Skeletal muscle tissue (tissue), 4 donors: ENCODE results near the gene RPLP2. TPM values are rescaled to one million over a fixed set of nuclear protein-coding genes. Genes with fewer than 3 reads are reported as not detected.

Experiments used
- H3K27ac ChIP-seq: one replicate; pipeline ENCODE4 v1.7.0; 2013; ENCODE audit warnings: mild to moderate bottlenecking, low read depth, low read length, inconsistent platforms
- H3K27me3 ChIP-seq, 3 donors: one replicate each; pipeline ENCODE4 v1.7.0; 2013; ENCODE audit warnings: low read length in 3 of 3; ENCODE audit not compliant: control insufficient read depth in 3 of 3, insufficient read depth in 3 of 3
- H3K36me3 ChIP-seq, 3 donors: one replicate each; pipeline ENCODE4 v1.7.0; 2013; ENCODE audit warnings: low read length in 3 of 3; ENCODE audit not compliant: control insufficient read depth in 3 of 3, insufficient read depth in 3 of 3
- H3K4me1 ChIP-seq, 3 donors: one replicate each; pipeline ENCODE4 v1.7.0; 2013; ENCODE audit warnings: low read length in 3 of 3, mild to moderate bottlenecking in 3 of 3; ENCODE audit not compliant: control insufficient read depth in 3 of 3, insufficient read depth in 3 of 3
- H3K4me3 ChIP-seq, 3 donors: one replicate each; pipeline ENCODE4 v1.7.0; 2013; ENCODE audit warnings: low read length in 3 of 3
- H3K9ac ChIP-seq, 3 donors: one replicate each; pipeline ENCODE4 v1.7.0; 2013; ENCODE audit warnings: low read length in 3 of 3, mild to moderate bottlenecking in 3 of 3, moderate library complexity in 2 of 3, low read depth in 1 of 3
- H3K9me3 ChIP-seq, 3 donors: one replicate each; pipeline ENCODE4 v1.7.0; 2013; ENCODE audit warnings: low read length in 3 of 3; ENCODE audit not compliant: control insufficient read depth in 3 of 3
- total RNA-seq: library from RNA; depleted of rRNA; stranded (reverse); fragments of >200 nt; gene quantifications from one replicate; pipeline ENCODE4 v1.2.3, GENCODE V29; 2014
- donor health status: Osteomylitis.

Gene RPLP2
- total RNA-seq, 1 donor from 2014 or later, result 414 TPM

GRCh38 chr11:792535-792821 is 17.3 kb upstream of the RPLP2 start:
- H3K27me3 ChIP-seq, result peaks cover 29 to 58% (median 55%) of the 10 kb centered on the region in 3 donors
- H3K9me3 ChIP-seq, result no peaks in the 10 kb centered on the region
- no peak overlapping the region for H3K9ac ChIP-seq
- no peak overlapping the region for H3K27ac ChIP-seq
- no peaks in the 10 kb centered on the region for H3K36me3 ChIP-seq
- no peak overlapping the region for H3K4me3 ChIP-seq
- peaks cover 19 to 38% (median 27%) of the 10 kb centered on the region in 3 donors for H3K4me1 ChIP-seq

GRCh38 chr11:792873-793272 is 16.9 kb upstream of the RPLP2 start:
- Histone ChIP-seq H3K4me3 (no peak overlapping the region), H3K36me3 (no peaks in the 10 kb centered on the region), H3K9me3 (no peaks in the 10 kb centered on the region), H3K4me1 (peaks cover 22 to 42% (median 30%) of the 10 kb centered on the region in 3 donors), H3K9ac (no peak overlapping the region), H3K27ac (no peak overlapping the region), H3K27me3 (peaks cover 26 to 56% (median 51%) of the 10 kb centered on the region in 3 donors)

GRCh38 chr11:793556-793955 is 16.2 kb upstream of the RPLP2 start:
- Histone ChIP-seq H3K36me3 (no peaks in the 10 kb centered on the region), H3K4me1 (peaks cover 22 to 46% (median 33%) of the 10 kb centered on the region in 3 donors), H3K27me3 (peaks cover 20 to 52% (median 45%) of the 10 kb centered on the region in 3 donors), H3K9me3 (no peaks in the 10 kb centered on the region), H3K27ac (no peak overlapping the region), H3K9ac (no peak overlapping the region), H3K4me3 (no peak overlapping the region)

- Histone ChIP-seq H3K9ac (no peak overlapping the region), H3K36me3 (peaks cover 0 to 2% (median 0%) of the 10 kb centered on the region in 3 donors), H3K27me3 (peaks cover 14 to 46% (median 40%) of the 10 kb centered on the region in 3 donors), H3K4me1 (peaks cover 22 to 46% (median 33%) of the 10 kb centered on the region in 3 donors), H3K9me3 (no peaks in the 10 kb centered on the region), H3K4me3 (no peak overlapping the region), H3K27ac (no peak overlapping the region)
Measured at GRCh38 chr11:794013-794765, 15.6 kb upstream of the RPLP2 start.

GRCh38 chr11:794766-795633 is 14.8 kb upstream of the RPLP2 start:
- Histone ChIP-seq H3K4me3 (no peak overlapping the region), H3K27me3 (peaks cover 8 to 40% (median 35%) of the 10 kb centered on the region in 3 donors), H3K27ac (no peak overlapping the region), H3K36me3 (peaks cover 0 to 9% (median 0%) of the 10 kb centered on the region in 3 donors), H3K4me1 (peaks cover 22 to 43% (median 33%) of the 10 kb centered on the region in 3 donors), H3K9ac (peak overlapping the region in 1 of 3 donors; percentile 33), H3K9me3 (no peaks in the 10 kb centered on the region)

GRCh38 chr11:795634-796564 is 13.9 kb upstream of the RPLP2 start:
- Histone ChIP-seq H3K4me3 (peak overlapping the region; percentile 59 to 79 (median 72)), H3K27me3 (peaks cover 3 to 35% (median 32%) of the 10 kb centered on the region in 3 donors), H3K36me3 (peaks cover 1 to 18% (median 2%) of the 10 kb centered on the region in 3 donors), H3K4me1 (peaks cover 22 to 43% (median 33%) of the 10 kb centered on the region in 3 donors), H3K27ac (peak overlapping the region; percentile 54), H3K9ac (peak overlapping the region; percentile 69 to 76 (median 76)), H3K9me3 (no peaks in the 10 kb centered on the region)

GRCh38 chr11:796565-797295 is 13.0 kb upstream of the RPLP2 start:
- peaks cover 2 to 24% (median 8%) of the 10 kb centered on the region in 3 donors for H3K36me3 ChIP-seq
- H3K9ac ChIP-seq, result peak overlapping the region; percentile 69 to 76 (median 70)
- H3K4me1 ChIP-seq, result peaks cover 22 to 43% (median 33%) of the 10 kb centered on the region in 3 donors
- H3K9me3 ChIP-seq, result no peaks in the 10 kb centered on the region
- H3K4me3 ChIP-seq, result peak overlapping the region; percentile 59 to 79 (median 77)
- H3K27ac ChIP-seq, result peak overlapping the region; percentile 54
- peaks cover 3 to 29% (median 24%) of the 10 kb centered on the region in 3 donors for H3K27me3 ChIP-seq

GRCh38 chr11:797296-798092 is 12.3 kb upstream of the RPLP2 start:
- Histone ChIP-seq H3K9ac (peak overlapping the region in 2 of 3 donors; percentile 69), H3K27me3 (peaks cover 3 to 29% (median 22%) of the 10 kb centered on the region in 3 donors), H3K9me3 (no peaks in the 10 kb centered on the region), H3K36me3 (peaks cover 6 to 31% (median 13%) of the 10 kb centered on the region in 3 donors), H3K27ac (peak overlapping the region; percentile 54), H3K4me1 (peaks cover 22 to 43% (median 33%) of the 10 kb centered on the region in 3 donors), H3K4me3 (peak overlapping the region; percentile 52 to 77 (median 59))
